Measurements from ENCODE around the gene TRPC1.

- TF ChIP-seq POLR2A (IDR thresholded peaks at IDR 0.05) = no peak
- TF ChIP-seq EP300 (IDR thresholded peaks at IDR 0.05; ENCODE audit: low read depth) = no peak
- TF ChIP-seq CTCF (IDR thresholded peaks at IDR 0.05) = no peak
Measured at GRCh38 chr3:142809259-142809658, 85.4 kb downstream of the TRPC1 start.
